ENCODE measurements around the gene VSIG1. TPM values are rescaled to one million over a fixed set of nuclear protein-coding genes. Genes with fewer than 3 reads are reported as not detected.

VSIG1 gene
- total and polyA plus RNA-seq, 2 of the 4 experiments (the other 2 are of a cell fraction) = not detected

DNA sequence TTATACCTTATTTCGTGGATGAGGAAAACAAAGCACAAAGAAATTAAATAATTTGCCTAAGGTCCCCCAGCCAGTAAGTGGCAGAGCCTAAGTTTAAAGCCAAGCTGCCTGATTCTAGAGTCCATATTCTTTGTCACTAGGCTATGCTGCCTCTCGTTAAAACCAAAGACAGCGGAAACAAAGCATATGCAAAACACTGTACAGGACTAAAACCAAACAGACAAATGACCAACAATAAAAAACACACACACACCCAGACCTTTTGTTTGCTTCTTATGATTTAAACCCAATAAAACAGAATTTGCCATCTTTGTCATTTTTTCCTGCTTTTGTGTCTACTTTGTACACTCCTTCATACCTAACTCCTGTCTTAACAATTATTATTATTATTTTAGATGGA is 10.1 kb upstream of the VSIG1 start:
- intact Hi-C loops (cut with micrococcal nuclease) = no loop called here
- WGBS, 2 experiments (ENCODE audit: extremely low coverage in 2 of 2, insufficient read length in 1 of 2) = no CpG with 5 or more reads among the region's 3 CpGs

More for the DNA sequence above, 10.1 kb upstream of the VSIG1 start:
- H2BK15ac ChIP-seq (ENCODE audit: low read depth, low read length) = no peak overlapping the region
- ChIA-PET POLR2A (ENCODE audit: unreplicated experiment) (no interaction called here), CTCF (no interaction called here)
- DNase-seq (no peak), ATAC-seq (ENCODE audit: low read depth) (no peak)
- H2BK5ac ChIP-seq (ENCODE audit: low read depth, low read length, poor library complexity, severe bottlenecking) = no peak overlapping the region
- H3K56ac ChIP-seq (ENCODE audit: extremely low read depth, insufficient read depth, low read length) = no peak overlapping the region
- TF ChIP-seq, protein P1, sequence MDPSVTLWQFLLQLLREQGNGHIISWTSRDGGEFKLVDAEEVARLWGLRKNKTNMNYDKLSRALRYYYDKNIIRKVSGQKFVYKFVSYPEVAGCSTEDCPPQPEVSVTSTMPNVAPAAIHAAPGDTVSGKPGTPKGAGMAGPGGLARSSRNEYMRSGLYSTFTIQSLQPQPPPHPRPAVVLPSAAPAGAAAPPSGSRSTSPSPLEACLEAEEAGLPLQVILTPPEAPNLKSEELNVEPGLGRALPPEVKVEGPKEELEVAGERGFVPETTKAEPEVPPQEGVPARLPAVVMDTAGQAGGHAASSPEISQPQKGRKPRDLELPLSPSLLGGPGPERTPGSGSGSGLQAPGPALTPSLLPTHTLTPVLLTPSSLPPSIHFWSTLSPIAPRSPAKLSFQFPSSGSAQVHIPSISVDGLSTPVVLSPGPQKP (IDR thresholded peaks at IDR 0.05; ENCODE audit: borderline replicate concordance, low read depth, low read length) = no peak
- TF ChIP-seq NFE2L2 (IDR thresholded peaks at IDR 0.05; ENCODE audit: low read depth, low read length) (no peak), FOS (IDR thresholded peaks at IDR 0.05; ENCODE audit: low read depth, low read length) (no peak), SMC3 (IDR thresholded peaks at IDR 0.05; ENCODE audit: low read depth, low read length) (no peak), RFX5 (IDR thresholded peaks at IDR 0.05; ENCODE audit: low read depth, low read length) (no peak), MAFK (IDR thresholded peaks at IDR 0.05; ENCODE audit: low read depth, low read length) (no peak), RAD21 (IDR thresholded peaks at IDR 0.05; ENCODE audit: low read length) (no peak), USF2 (IDR thresholded peaks at IDR 0.05; ENCODE audit: low read depth, low read length) (no peak), BHLHE40 (IDR thresholded peaks at IDR 0.05; ENCODE audit: low read depth, low read length) (no peak)
- H3K4me2 ChIP-seq (ENCODE audit: low read depth, low read length) = no peak overlapping the region
- no TSS peak for BruUV-seq (replicated peaks)
- H4K5ac ChIP-seq (ENCODE audit: low read depth, low read length) = no peak overlapping the region
- dilution Hi-C loops (cut with HindIII; ENCODE audit: low sequenced_read_pairs, unreplicated experiment) (no loop called here), in situ Hi-C loops (cut with MboI; ENCODE audit: low sequenced_read_pairs) (no loop called here)
- no peaks in the 10 kb centered on the region for H3K9me3 ChIP-seq (ENCODE audit: control insufficient read depth, insufficient read depth, low read length)
- no peak overlapping the region for H2BK120ac ChIP-seq (ENCODE audit: low read depth, low read length)
- no peak overlapping the region for H2AK5ac ChIP-seq (ENCODE audit: low read depth, low read length)
- no peak overlapping the region for H3K9ac ChIP-seq (ENCODE audit: low read depth, low read length)
- peaks cover 7% of the 10 kb centered on the region; the same call in 1 of the 2 replicates for H3K4me1 ChIP-seq (ENCODE audit: control insufficient read depth, insufficient read depth, low read length)
- no peak overlapping the region for H4K8ac ChIP-seq (ENCODE audit: low read depth in 2 of 2, low read length in 2 of 2)
- no peak overlapping the region for H2AK9ac ChIP-seq (replicated peaks; ENCODE audit: low read depth, low read length, poor library complexity)
- no peak overlapping the region for H4K91ac ChIP-seq (ENCODE audit: insufficient read depth, low read depth, low read length)
- no peaks in the 10 kb centered on the region for H3K79me1 ChIP-seq (ENCODE audit: low read depth in 1 of 2, low read length in 2 of 2)
- no peak overlapping the region for H3K4me3 ChIP-seq (ENCODE audit: insufficient read depth, low read depth, low read length)
- no peak overlapping the region for H2AFZ ChIP-seq (replicated peaks; ENCODE audit: low read length, poor library complexity)
- H3K4ac ChIP-seq (ENCODE audit: low read depth, low read length) = no peak overlapping the region
- no peak overlapping the region for H3K14ac ChIP-seq (replicated peaks; ENCODE audit: low read depth, low read length)
- no peak overlapping the region for H2BK20ac ChIP-seq (ENCODE audit: low read depth, low read length)
- H4K20me1 ChIP-seq (ENCODE audit: insufficient read depth, low read length) = no peaks in the 10 kb centered on the region
- no peak overlapping the region for H3K18ac ChIP-seq (ENCODE audit: low read depth, low read length)
- peaks cover 4% of the 10 kb centered on the region; the same call in 1 of the 2 replicates for H3K9me1 ChIP-seq (ENCODE audit: insufficient read depth, low read length)
- peaks cover 2% of the 10 kb centered on the region for H3K27me3 ChIP-seq (ENCODE audit: control insufficient read depth, insufficient read depth, low read length)
- no peak overlapping the region for H3K23ac ChIP-seq (ENCODE audit: low read depth, low read length)
- H3K36me3 ChIP-seq (ENCODE audit: control insufficient read depth, insufficient read depth, low read length) = no peaks in the 10 kb centered on the region
- H3K27ac ChIP-seq (ENCODE audit: insufficient read depth, low read length) = no peak overlapping the region

All from IMR-90 (cell line).